GM19438 (cell line): ENCODE results near the gene PPP1R14D.

ENCODE experiments used
- ATAC-seq: cut with Tn5 transposase; IDR thresholded peaks from one replicate; pipeline ENCODE4 v1.9.1; 2021; ENCODE audit warnings: low read depth; ENCODE audit not compliant: unreplicated experiment

The PPP1R14D gene

DNA sequence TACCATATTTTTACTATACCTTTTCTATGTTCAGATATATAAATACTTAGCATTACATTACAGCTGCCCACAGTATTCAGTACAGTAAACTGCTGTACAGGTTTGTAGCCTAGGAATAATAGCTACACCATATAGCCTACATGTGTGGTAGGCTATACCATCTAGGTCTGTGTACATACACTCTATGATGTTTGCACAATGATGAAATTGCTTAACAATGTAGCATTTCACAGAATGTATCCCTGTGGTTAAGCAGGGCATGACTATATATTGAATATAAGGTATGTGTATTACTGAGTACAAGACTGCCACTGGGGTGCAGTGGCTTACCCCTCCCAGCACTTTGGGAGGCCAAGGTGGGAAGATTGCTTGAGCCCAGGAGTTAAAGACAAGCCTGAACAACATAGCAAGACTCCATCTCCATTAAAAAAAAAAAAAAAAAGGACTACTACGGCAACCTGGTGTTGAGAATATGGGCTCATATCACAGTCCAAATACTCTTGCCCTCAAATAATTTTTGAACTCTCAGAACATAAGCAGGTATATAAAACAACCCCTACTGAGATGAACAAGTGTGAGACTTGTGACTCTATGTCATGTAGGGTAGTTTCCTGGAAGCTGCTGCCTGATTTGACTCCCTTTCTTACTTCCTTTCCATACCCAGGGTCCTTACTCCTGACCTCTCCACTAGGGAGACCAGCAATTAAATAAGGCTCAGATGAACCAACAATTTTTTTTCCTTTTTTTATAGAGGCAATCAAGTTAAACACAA is 4.8 kb downstream of the PPP1R14D start:
- no peak for ATAC-seq

DNA sequence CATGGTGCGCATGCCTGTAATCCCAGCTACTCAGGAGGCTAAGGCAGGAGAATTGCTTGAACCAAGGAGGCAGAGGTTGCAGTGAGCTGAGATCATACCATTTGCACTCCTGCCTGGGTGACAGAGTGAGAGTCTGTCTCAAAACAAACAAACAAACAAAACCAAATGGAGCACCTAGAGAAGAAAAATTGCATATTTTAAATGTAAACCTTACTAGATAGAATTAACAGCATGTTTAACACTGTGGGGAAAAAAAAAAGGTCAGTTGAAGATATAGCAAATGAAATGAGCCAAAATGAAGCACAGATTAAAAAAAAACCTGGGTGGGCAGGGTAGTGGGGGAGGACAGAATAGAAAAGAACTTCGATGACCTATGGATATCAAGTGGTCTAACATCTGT is 7.3 kb downstream of the PPP1R14D start:
- ATAC-seq = no peak

DNA sequence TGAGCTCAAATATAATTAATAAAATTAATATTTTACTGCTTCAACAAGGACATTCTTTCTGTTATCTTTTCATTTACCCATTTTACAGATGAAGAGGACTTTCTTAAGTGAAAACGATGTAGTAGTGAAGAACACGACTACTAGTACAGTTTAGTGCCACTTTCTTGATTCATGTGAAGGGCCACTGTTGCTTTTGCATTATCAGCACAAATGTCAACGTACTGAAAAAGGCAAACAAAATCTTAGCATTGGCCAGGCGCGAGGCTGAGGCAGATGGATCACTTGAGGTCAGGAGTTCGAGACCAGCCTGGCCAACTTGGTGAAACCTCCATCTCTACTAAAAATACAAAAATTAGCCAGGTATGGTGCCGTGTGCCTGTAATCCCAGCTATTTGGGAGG is 9.5 kb downstream of the PPP1R14D start:
- ATAC-seq = no peak

DNA sequence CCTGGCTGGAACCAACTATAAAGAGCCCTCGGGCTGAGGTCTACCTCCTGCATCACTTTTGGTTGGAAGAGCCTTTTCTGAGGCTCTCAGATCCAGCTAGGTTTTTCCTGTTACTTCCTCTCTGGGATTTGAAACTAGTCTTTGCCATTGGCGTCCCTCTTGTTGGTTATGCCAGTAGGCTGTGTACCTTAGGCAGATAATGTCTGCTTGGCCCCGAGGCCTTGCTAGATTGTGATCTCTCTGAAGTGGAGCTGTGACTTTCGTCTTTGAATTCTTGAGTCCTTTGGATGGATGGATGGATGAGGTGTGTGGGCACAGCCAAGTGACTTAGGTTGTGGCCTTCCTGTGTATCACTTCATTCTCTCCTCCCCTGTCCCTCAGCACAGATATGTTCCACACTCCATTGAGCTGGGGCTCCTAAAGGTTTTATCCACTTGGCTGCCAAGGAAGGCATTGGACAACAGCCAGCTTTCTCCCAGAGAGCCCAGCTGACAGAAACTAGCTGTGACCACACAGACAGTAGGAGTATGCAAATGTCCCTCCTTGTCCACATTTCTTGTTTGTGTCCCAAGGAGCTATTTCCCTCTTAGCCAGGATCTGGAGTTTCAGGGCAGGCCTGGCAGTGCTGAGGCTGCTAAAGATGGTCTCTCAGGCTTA is 13.3 kb downstream of the PPP1R14D start:
- ATAC-seq = no peak

DNA sequence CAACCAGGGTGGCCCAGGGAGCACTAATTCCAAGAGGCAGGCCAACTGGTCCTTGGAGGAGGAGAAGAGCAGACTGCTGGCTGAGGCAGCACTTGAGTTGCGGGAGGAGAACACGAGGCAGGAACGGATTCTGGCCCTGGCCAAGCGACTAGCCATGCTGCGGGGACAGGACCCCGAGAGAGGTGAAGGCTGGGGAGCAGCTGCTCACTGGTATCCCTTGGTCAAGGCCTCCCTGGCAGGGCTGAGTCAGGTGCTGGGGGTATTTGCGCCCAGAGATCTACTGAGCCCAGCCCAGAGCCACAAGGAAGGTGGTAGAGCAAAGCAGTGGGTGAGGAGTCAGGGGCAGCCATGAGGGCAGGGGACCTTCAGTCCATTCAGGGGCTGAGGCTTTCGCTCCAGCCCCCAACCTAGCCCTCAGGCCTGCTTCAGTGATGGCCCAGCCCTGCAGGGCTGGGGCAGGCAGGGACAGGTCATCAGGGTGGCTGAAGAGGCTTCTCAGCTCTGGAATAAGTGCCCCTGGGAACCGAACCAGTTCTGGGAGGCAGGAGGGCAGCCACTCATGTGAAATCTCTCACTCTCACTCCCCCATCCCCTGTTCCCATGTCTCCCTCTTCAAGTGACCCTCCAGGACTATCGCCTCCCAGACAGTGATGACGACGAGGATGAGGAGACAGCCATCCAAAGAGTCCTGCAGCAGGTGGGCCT is 15.6 kb downstream of the PPP1R14D start:
- ATAC-seq = no peak

DNA sequence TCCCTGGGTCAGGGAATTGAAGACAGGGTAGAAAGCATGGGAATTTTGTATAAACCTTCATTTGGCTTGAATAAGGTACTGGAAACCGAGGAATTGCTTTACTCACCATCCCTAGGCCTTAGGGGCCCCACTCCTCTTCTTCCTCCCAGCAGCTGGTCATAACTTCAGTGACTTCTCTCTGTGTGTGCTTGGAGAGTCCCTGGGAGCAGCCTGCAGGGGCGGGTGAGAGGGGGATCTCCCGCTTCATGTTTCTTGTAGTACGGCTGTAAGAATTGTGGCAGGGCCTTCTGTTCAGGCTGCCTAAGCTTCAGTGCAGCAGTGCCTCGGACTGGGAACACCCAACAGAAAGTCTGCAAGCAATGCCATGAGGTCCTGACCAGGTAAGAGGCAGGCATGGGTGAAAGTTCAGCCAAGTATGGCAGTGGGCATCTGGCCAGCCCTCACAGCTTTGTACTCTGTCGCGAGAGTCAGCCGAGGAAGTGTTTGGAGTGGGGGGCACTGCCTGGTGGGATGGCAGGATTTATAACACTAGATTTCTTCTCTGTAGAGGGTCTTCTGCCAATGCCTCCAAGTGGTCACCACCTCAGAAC is 19.6 kb downstream of the PPP1R14D start:
- no peak for ATAC-seq

DNA sequence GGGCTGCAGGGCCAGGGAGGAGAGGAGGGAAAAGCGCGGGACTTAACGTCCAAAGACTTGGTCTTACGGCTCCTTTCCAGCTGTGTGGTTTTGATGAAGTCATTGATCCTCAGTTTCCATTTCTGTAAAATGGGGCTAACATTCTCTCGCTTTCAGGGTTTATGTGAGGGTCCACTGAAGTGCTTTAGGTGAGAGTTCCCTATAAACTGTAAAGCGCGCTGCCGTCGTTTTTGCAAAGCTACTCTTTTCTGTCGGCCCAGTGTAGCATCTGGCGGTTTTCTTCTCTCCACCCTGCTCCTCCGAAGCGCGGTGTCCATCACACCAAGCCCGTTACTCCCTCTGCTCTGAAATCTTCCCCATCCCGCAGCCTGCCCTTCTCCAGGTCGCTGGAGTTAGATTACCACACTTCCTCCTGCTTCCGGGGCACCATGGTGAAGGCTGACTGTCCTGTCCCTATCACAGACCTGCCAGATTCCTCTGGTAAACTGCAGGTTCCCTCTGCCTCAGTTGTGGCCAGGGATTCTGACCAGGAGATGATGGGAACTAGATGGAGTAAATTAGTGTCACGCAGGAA is 20.5 kb downstream of the PPP1R14D start:
- no peak for ATAC-seq

DNA sequence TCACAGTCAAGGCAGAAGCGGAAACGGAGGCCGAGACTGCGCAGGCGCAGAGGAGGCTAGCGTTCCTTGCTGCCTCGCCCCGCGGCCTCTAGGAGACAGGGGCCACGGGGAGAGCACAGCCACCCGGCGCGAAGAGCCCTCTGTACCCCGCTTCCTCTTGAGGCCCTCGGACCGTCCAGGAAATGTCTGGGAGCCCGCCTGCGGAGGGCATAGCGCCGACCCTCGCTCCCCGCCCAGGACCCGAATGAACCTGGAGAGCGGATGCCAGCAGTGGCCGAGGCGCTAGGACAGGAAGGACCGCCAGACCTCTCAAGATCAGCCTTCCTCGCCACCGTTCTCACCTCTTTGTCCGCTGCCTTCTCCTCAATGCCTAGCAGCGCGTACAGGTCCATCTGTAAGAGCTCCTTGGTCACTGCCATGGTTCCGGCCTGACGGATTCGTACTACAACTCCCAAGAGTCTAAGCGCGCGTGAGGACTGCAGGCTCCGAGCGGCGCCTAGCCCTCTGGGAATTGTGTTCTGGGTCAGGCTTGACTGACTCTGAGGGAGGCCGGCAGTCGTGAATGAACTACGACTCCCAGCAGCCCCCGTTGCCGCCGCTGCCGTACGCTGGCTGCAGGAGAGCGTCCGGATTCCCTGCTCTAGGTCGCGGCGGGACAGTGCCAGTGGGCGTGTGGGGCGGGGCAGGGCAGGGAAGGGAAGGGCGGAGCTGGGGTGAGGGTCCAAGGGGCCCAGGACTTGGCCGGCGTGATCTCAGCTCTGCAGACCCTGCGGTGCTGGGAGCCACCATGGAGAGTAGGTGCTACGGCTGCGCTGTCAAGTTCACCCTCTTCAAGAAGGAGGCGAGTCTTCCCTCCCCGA is 21.2 kb downstream of the PPP1R14D start, which contains the start of the genes DNAJC17 and ZFYVE19:
Gene DNAJC17, minus strand, starts transcription at position 446 of the 860 bp plus-strand sequence. Its CDS starts 27 bp downstream, at position 419.
Gene ZFYVE19, plus strand, starts transcription at position 62 of the 860 bp plus-strand sequence. Its CDS starts 501 bp downstream, at position 563.
- ATAC-seq = peak; percentile 88

DNA sequence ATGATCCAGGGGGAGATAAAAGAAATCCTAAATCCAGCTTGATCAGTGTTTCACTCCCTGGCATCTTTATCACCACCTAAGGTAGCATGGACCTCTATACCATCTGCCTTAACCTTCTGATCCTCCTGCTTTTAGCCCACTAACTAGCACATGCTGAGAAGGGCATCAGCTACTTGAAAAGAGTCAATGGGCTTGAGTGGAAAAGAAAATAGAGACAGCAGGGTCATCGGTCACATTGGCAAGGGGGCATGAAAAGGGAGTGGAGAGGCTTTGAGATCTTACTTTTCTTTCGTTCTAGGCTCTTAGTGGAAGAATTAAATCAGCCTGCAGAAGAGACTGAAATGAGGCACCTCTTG is 21.9 kb downstream of the PPP1R14D start:
- ATAC-seq = no peak

DNA sequence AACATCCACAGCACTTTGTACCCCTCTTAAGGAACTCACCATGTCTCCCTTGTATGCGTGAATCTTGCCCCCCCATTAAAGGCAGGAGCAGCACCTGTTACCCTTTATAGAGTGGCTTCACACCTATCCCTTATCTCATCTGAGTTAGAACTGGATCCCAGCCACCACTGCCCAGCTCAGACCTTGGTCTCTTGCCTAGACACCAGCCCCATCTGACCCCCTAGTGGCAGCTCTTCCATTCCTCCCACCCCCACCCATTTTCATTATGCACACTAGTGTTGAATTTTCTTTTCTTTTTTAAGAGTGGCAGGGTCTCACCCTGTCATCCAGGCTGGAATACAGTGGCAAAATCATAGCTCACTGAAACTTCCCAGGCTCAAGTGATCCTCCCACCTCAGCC is 24.8 kb downstream of the PPP1R14D start:
- no peak for ATAC-seq

DNA sequence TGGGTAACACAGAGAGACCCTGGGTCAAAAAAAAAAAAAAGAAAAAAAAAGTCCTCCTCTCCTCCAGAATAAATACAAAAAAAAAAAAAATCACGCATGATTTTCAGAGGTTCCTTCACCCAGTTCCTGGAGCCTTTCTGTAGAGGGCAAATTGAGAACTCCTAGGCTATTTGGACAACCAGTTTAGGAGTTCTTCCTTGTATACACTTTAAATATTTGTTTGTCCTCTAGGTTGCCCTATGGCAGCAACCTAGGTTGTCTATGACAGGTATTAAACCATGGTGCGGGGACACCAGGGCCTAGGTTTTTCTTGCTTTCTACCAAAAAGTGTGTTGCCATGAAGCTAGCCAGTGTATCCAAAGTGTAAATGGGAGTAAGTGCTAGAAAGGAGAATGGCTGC is 25.4 kb downstream of the PPP1R14D start:
- no peak for ATAC-seq

DNA sequence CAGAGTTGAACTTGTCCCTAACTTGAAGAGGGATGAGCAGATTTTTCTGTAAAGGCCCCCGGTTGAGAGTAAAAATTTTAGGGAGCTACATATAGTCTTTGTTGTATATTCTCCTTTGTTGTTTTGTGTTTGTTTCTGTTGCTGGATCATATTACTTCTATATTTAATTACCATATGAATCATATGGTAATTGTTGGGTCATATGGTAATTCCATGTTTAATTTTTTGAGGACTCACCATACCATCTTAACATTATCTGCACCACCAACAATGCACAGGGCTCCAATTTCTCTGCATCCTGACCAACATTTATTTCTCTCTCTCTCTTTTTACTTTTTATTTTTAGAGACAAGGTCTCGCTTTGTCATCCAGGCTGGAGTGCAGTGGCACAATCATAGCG is 29.0 kb downstream of the PPP1R14D start:
- ATAC-seq = no peak

DNA sequence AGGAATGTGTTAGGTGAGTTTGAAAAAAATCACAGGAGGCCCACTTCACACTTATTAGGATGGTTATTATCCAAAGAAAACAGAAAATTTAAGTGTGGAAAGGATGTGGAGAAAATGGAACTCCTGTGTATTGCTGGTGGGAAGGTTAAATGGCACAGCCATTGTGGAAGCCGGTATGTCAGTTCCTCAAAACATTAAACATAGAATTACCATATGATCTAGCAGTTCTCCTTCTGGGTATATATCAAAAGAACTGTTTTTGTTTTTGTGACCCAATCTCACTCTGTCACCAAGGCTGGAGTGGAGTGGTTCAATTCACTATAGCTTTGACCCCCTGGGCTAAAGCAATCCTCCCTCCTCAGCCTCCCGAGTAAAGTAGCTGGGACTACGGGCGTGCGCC is 32.0 kb downstream of the PPP1R14D start:
- no peak for ATAC-seq

DNA sequence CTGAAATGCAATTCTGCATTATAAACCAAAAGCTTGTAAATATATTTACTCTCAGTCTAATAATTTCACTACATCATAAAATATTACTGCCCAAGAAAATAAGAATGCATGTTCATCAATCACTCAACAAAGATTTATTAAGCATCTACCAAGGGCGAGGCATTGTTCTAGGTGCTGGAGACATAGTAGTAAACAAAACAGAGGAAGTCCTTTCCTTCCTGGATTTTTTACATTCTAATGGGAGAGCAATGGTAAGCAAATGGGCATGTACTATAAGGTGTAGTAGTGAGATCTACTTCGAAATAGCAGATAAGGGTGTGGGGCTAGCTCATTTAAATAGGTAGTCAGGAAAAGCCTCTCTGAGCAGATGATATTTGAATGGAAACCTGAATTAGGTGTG is 32.5 kb downstream of the PPP1R14D start:
- ATAC-seq = no peak

DNA sequence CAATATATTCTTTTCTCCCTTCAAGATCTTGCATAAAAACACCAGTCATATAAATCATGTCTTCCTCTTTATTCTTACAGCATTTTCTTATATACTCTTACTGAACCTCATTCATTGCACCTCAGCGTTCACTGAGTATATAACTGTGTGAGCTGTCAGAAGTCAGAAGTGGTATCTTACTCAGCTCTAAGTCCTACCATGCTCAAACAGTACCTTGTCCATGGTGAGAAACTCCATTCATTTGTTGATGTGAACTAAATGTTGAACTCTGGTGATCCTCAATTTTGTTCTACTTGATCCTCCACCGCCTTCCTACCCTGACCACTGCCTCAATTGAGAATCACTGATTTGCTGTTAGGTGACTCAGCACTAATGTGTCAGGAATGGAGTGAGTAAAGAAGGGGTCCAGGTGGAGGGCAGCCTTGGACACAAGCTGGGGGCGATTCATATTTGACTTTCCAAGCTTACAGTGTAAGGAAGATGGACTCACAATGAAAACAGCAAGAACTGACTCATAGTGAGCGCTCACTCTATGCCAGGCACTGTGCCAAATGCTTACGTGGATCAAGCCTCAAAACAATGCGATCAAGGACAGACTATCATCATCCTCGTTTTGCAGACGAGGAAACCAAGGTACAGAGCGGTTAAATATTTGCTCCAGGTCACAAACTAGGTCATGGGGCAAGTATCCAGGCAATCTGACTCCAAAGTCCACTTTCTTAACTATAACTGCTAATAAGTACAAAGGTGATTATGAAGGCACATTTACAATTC is 35.1 kb downstream of the PPP1R14D start:
- no peak for ATAC-seq

DNA sequence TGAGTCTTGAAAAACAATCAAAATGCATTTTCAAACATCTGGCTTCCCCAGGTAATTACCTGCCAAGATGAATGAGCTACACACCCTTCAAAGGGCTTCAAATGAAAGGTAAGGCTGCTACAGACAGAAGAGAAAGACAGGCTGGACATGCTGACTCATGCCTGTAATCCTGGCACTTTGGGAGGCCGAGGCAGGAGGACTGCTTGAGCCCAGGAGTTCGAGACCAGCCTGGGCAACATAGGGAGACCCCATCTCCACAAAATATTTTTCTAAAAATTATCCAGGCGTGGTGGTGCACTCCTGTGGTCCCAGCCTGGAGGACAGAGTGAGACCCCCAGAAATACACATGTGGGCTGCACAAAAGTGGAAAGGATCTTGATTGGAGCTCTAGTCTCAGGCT is 36.1 kb downstream of the PPP1R14D start:
- no peak for ATAC-seq

DNA sequence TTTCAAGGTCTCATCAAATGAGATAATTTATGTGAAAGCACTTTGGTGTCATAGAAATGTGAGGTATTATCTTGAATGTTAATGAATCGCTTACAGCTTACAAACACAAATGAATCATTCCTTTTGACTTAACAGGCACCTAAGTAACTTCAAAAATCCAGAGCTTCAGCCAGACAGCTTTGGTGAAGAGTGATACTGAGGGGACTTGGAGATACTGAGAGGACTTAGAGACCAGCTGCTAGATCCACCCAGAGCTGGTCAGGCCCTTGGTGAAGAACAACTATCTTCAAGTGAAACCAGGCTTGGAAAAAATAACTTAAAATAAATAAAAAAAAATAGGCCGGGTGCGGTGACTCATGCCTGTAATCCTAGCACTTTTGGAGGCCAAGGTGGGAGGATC is 37.8 kb downstream of the PPP1R14D start:
- no peak for ATAC-seq

DNA sequence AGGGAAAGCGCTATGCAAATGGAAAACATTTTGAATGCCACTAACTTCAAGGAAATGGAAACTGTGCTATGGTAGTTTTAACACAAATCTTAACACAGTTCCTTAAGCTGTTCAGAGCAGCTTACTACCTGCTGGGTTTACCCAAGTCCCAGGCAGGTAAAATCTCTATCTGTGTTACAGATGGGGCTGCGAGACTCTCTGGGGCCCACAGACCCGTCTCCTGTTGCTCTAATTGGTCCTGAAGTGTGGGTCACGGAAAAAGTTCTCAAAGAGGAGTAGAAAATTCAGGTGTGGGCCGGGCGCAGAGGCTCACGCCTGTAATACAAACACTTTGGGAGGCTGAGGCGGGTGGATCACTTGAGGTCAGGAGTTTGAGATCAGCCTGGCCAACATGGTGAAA is 38.5 kb downstream of the PPP1R14D start:
- ATAC-seq = no peak

DNA sequence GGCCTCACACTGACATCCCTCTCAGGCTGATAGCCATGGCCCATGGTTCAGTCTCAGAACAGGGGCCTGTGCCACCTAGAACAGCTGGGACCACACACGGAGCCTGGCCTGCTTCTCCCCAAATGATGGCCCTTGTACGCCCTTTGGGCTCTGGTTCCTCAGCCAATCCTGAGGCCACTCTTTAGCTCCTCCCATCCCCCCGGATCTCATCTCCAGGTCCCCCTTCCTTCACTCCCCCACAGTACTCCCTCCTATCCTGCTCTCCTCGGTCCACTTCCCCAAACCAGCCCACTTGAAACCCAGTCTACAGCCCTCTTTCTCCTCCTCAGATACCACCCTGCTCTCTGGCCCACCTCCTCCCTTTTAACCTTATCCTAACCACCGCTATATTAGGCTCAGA is 39.4 kb downstream of the PPP1R14D start:
- ATAC-seq = no peak
